ENCODE measurements around the gene EPC1.

EPC1 gene

GRCh38 chr10:32246685-32247084 is 100.3 kb downstream of the EPC1 start:
- CTCF ChIA-PET = interaction anchor here (0.6 kb wide), 1 partner anchor 11 kb away, joined by 3 read pairs; no protein-coding TSS in a partner anchor
- TF ChIP-seq EGR2 (tag by site-specific recombination; IDR thresholded peaks at IDR 0.05; ENCODE audit: low read depth) (peak; percentile 78), ZFHX2 (tag by site-specific recombination; conservative IDR thresholded peaks at IDR 0.05) (peak; percentile 58), ZNF292 (tag by site-specific recombination; IDR thresholded peaks at IDR 0.05; ENCODE audit: borderline replicate concordance, low read depth) (no peak)
- Histone ChIP-seq H3K4me3 (ENCODE audit: low read depth, low read length) (no peak overlapping the region), H3K9me3 (ENCODE audit: control insufficient read depth, insufficient read depth, low read depth, low read length) (no peaks in the 10 kb centered on the region), H3K27ac (ENCODE audit: extremely low read depth, low read depth, low read length) (no peak overlapping the region), H3K4me1 (ENCODE audit: control insufficient read depth, insufficient read depth, low read length) (no peaks in the 10 kb centered on the region; the same call in 1 of the 2 replicates), H3K36me3 (ENCODE audit: control insufficient read depth in 2 of 2, insufficient read depth in 1 of 2, low read length in 2 of 2) (no peaks in the 10 kb centered on the region)
- POLR2A ChIA-PET = no interaction called here

GRCh38 chr10:32245760-32246159 is 101.2 kb downstream of the EPC1 start:
- Histone ChIP-seq H3K4me3 (ENCODE audit: low read depth, low read length) (no peak overlapping the region), H3K27ac (ENCODE audit: extremely low read depth, low read depth, low read length) (no peak overlapping the region), H3K36me3 (ENCODE audit: control insufficient read depth in 2 of 2, insufficient read depth in 1 of 2, low read length in 2 of 2) (no peaks in the 10 kb centered on the region), H3K4me1 (ENCODE audit: control insufficient read depth, insufficient read depth, low read length) (no peaks in the 10 kb centered on the region; the same call in 1 of the 2 replicates), H3K9me3 (ENCODE audit: control insufficient read depth, insufficient read depth, low read depth, low read length) (no peaks in the 10 kb centered on the region)
- POLR2A ChIA-PET = interaction anchor here (0.6 kb wide), 1 partner anchor 69 kb away, joined by 3 read pairs; no protein-coding TSS in a partner anchor
- TF ChIP-seq, protein P1, sequence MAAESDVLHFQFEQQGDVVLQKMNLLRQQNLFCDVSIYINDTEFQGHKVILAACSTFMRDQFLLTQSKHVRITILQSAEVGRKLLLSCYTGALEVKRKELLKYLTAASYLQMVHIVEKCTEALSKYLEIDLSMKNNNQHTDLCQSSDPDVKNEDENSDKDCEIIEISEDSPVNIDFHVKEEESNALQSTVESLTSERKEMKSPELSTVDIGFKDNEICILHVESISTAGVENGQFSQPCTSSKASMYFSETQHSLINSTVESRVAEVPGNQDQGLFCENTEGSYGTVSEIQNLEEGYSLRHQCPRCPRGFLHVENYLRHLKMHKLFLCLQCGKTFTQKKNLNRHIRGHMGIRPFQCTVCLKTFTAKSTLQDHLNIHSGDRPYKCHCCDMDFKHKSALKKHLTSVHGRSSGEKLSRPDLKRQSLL (tag by site-specific recombination; IDR thresholded peaks at IDR 0.05) = no peak
- TF ChIP-seq ZBTB20 (tag by site-specific recombination; IDR thresholded peaks at IDR 0.05) (no peak), ZNF37A (tag by site-specific recombination; IDR thresholded peaks at IDR 0.05) (no peak), ZFP41 (tag by site-specific recombination; IDR thresholded peaks at IDR 0.05; ENCODE audit: borderline replicate concordance) (no peak), SALL2 (tag by site-specific recombination; IDR thresholded peaks at IDR 0.05; ENCODE audit: borderline replicate concordance) (no peak), ZNF23 (tag by site-specific recombination; IDR thresholded peaks at IDR 0.05; ENCODE audit: borderline replicate concordance) (no peak), ZNF544 (tag by site-specific recombination; IDR thresholded peaks at IDR 0.05) (no peak), ZNF623 (tag by site-specific recombination; IDR thresholded peaks at IDR 0.05) (no peak), ZNF768 (tag by site-specific recombination; IDR thresholded peaks at IDR 0.05) (no peak)
- CTCF ChIA-PET = interaction anchor here (0.6 kb wide), 1 partner anchor 51 kb away, joined by 3 read pairs; no protein-coding TSS in a partner anchor

- ChIA-PET CTCF (interaction anchor here (1.6 kb wide), 1 partner anchor 12 kb away, joined by 4 read pairs; no protein-coding TSS in a partner anchor), POLR2A (no interaction called here)
- no peaks in the 10 kb centered on the region for H3K9me3 ChIP-seq (ENCODE audit: control insufficient read depth, insufficient read depth, low read depth, low read length)
- no peaks in the 10 kb centered on the region for H3K4me1 ChIP-seq (ENCODE audit: control insufficient read depth, insufficient read depth, low read length)
- H3K4me3 ChIP-seq (ENCODE audit: low read depth, low read length) = no peak overlapping the region
- H3K27ac ChIP-seq (ENCODE audit: extremely low read depth, low read depth, low read length) = no peak overlapping the region
- TF ChIP-seq ZNF148 (tag by site-specific recombination; IDR thresholded peaks at IDR 0.05; ENCODE audit: borderline replicate concordance) (no peak), ZNF311 (tag by site-specific recombination; IDR thresholded peaks at IDR 0.05; ENCODE audit: borderline replicate concordance) (no peak), ZNF777 (tag by site-specific recombination; IDR thresholded peaks at IDR 0.05; ENCODE audit: borderline replicate concordance) (no peak), ZNF677 (tag by site-specific recombination; IDR thresholded peaks at IDR 0.05) (no peak), PRDM4 (tag by site-specific recombination; IDR thresholded peaks at IDR 0.05) (no peak), GLIS2 (tag by site-specific recombination; IDR thresholded peaks at IDR 0.05) (no peak), ZNF354C (tag by site-specific recombination; IDR thresholded peaks at IDR 0.05; ENCODE audit: borderline replicate concordance, low read depth) (no peak), ZNF658 (tag by site-specific recombination; IDR thresholded peaks at IDR 0.05) (no peak), ZNF19 (tag by site-specific recombination; IDR thresholded peaks at IDR 0.05; ENCODE audit: low read depth) (no peak), ZNF654 (tag by site-specific recombination; IDR thresholded peaks at IDR 0.05; ENCODE audit: low read depth) (no peak), ZNF404 (tag by site-specific recombination; IDR thresholded peaks at IDR 0.05) (no peak), ZNF571 (tag by site-specific recombination; IDR thresholded peaks at IDR 0.05) (no peak), ZNF791 (tag by site-specific recombination; IDR thresholded peaks at IDR 0.05) (no peak)
- H3K36me3 ChIP-seq (ENCODE audit: control insufficient read depth in 2 of 2, insufficient read depth in 1 of 2, low read length in 2 of 2) = no peaks in the 10 kb centered on the region
Measured at GRCh38 chr10:32244421-32245207, 102.3 kb downstream of the EPC1 start.
